K562 (cell line): ENCODE results near the gene B9D2. TPM values are rescaled to one million over a fixed set of nuclear protein-coding genes. Genes with fewer than 3 reads are reported as not detected.

Experiments
- ATAC-seq: fragments of 200-7000 bp; cut with Tn5 transposase; 3 replicates; pipeline ENCODE4 v1.9.1; 2020; ENCODE audit warnings: moderate library complexity
- BruUV-seq: library from RNA; stranded (reverse); fragments of 400-500 nt; replicated peaks from 2 replicates; lab custom pipeline; 2021; lab: Mats Ljungman, UMichigan
- CTCF ChIA-PET: fragments of 300-600 bp; formaldehyde crosslinking; extraction: SDS; loops from one replicate; lab custom pipeline; 2021; ENCODE audit warnings: low intra/inter-chr PET ratio; lab: Yijun Ruan, JAX
- POLR2A ChIA-PET: fragments of 300-600, 350-650 bp; sonication (Branson Sonifier 250); formaldehyde crosslinking; extraction: SDS; loops from one replicate; lab custom pipeline; 2021; ENCODE audit warnings: antibody characterized with exemption, inconsistent platforms; lab: Yijun Ruan, JAX
- DNase-seq, 4 experiments: peaks; one replicate each; pipeline versions ENCODE4 v3.0.0 to v3.0.0-alpha.2; 2011 to 2018; ENCODE audit warnings: low spot score in 3 of 4, mixed read lengths in 3 of 4; ENCODE audit errors: extremely low read depth in 1 of 4
- FAIRE-seq: peaks from 2 replicates; lab custom pipeline; 2011; peaks lifted over from hg19 to GRCh38; lab: Jason Lieb, UNC
- H2AFZ ChIP-seq: 2 replicates; pipeline ENCODE4 v1.6.0; 2011; ENCODE audit warnings: low read depth, low read length, control low read depth, inconsistent platforms
- H3K27ac ChIP-seq: fragments of 200-600 bp; 3 replicates; pipeline ENCODE4 v1.8.0; 2011; ENCODE audit warnings: low read depth, mild to moderate bottlenecking, control low read depth, inconsistent platforms, low read length, moderate library complexity, mixed read lengths; ENCODE audit errors: extremely low read depth
- H3K27me3 ChIP-seq, 2 experiments: fragments of 300-600 bp in 1 of 2; 2 replicates in 1 of 2; 3 replicates in 1 of 2; pipeline versions ENCODE4 v1.6.0 to v1.8.0; 2011; ENCODE audit warnings: inconsistent platforms in 2 of 2, low read length in 2 of 2, mild to moderate bottlenecking in 1 of 2, mixed read lengths in 1 of 2, moderate library complexity in 1 of 2; ENCODE audit not compliant: control insufficient read depth in 2 of 2, insufficient read depth in 2 of 2
- H3K36me3 ChIP-seq: fragments of 300-600 bp; 3 replicates; pipeline ENCODE4 v1.8.0; 2011; ENCODE audit warnings: mild to moderate bottlenecking, low read length, inconsistent platforms; ENCODE audit not compliant: control insufficient read depth, insufficient read depth
- H3K4me1 ChIP-seq, 2 experiments: fragments of 200-600 bp in 1 of 2; replicated peaks in 1 of 2; 2 replicates in 1 of 2; 3 replicates in 1 of 2; pipeline versions ENCODE4 v1.5.1 to v1.8.0; 2011; ENCODE audit warnings: inconsistent platforms in 2 of 2, low read length in 2 of 2, mild to moderate bottlenecking in 1 of 2, mixed read lengths in 1 of 2, moderate library complexity in 1 of 2; ENCODE audit not compliant: control insufficient read depth in 2 of 2, insufficient read depth in 2 of 2
- H3K4me2 ChIP-seq: 2 replicates; pipeline ENCODE4 v1.6.1; 2011; ENCODE audit warnings: low read length, control low read depth, inconsistent platforms, mixed read lengths; ENCODE audit not compliant: insufficient read depth
- H3K4me3 ChIP-seq: fragments of 200-600 bp; sonication (generic), shearing (Covaris generic); 2 replicates; pipeline ENCODE4 v1.5.1; 2016; ENCODE audit warnings: control low read depth, inconsistent platforms
- H3K79me2 ChIP-seq: fragments of 200-600 bp; 3 replicates; pipeline ENCODE4 v1.8.0; 2011; ENCODE audit warnings: low read length, inconsistent platforms; ENCODE audit not compliant: control insufficient read depth, insufficient read depth
- H3K9ac ChIP-seq, 2 experiments: 2 replicates each; pipeline versions ENCODE4 v1.6.0 to v1.6.1; 2011; ENCODE audit warnings: low read depth in 2 of 2, low read length in 2 of 2, control low read depth in 1 of 2, inconsistent platforms in 1 of 2, mild to moderate bottlenecking in 1 of 2, mixed read lengths in 1 of 2; ENCODE audit not compliant: insufficient read depth in 1 of 2
- H3K9me1 ChIP-seq: one replicate; pipeline ENCODE4 v1.6.0; 2011; ENCODE audit warnings: inconsistent platforms, mild to moderate bottlenecking, low read length, moderate library complexity; ENCODE audit not compliant: control insufficient read depth, insufficient read depth
- H3K9me3 ChIP-seq: replicated peaks from 2 replicates; pipeline ENCODE4 v1.5.1; 2011; ENCODE audit warnings: low read depth, low read length, inconsistent platforms; ENCODE audit not compliant: control insufficient read depth, insufficient read depth
- H4K20me1 ChIP-seq: replicated peaks from 2 replicates; pipeline ENCODE4 v1.6.1; 2011; ENCODE audit warnings: low read length, inconsistent platforms, mixed read lengths; ENCODE audit not compliant: control insufficient read depth, insufficient read depth
- BCOR ChIP-seq: fragments of 450-650 bp; IDR thresholded peaks from 2 replicates; pipeline ENCODE4 v1.6.1; 2016
- E2F8 ChIP-seq: fragments of 450-650 bp; IDR thresholded peaks from 2 replicates; pipeline ENCODE4 v1.7.1; 2018; ENCODE audit warnings: mild to moderate bottlenecking, low read depth; ENCODE audit not compliant: partially characterized antibody
- FOXJ3 ChIP-seq: sonication (generic); formaldehyde crosslinking; IDR thresholded peaks from 2 replicates; pipeline ENCODE4 v1.4.0; 2020; ENCODE audit warnings: mild to moderate bottlenecking, missing genetic modification reagents
- MYNN ChIP-seq, 2 experiments: sonication (generic); formaldehyde crosslinking in 1 of 2; IDR thresholded peaks; 2 replicates each; pipeline versions ENCODE4 v1.5.0 to v1.6.1; 2016 to 2020; ENCODE audit warnings: antibody characterized with exemption in 1 of 2, missing genetic modification reagents in 1 of 2
- NEUROD1 ChIP-seq: fragments of 150-350 bp; IDR thresholded peaks from 2 replicates; pipeline ENCODE4 v1.6.1; 2014; ENCODE audit warnings: borderline replicate concordance, low read length, low read depth; ENCODE audit not compliant: partially characterized antibody
- POU5F1 ChIP-seq: fragments of 150-350 bp; IDR thresholded peaks from 2 replicates; pipeline ENCODE4 v1.6.1; 2014; ENCODE audit warnings: borderline replicate concordance, low read length, low read depth, mild to moderate bottlenecking; ENCODE audit not compliant: partially characterized antibody
- RUNX1 ChIP-seq: sonication (generic); IDR thresholded peaks from 2 replicates; pipeline ENCODE4 v1.6.1; 2016; ENCODE audit warnings: antibody characterized with exemption, low read depth
- TFAP4 ChIP-seq: sonication (generic); formaldehyde crosslinking; IDR thresholded peaks from 2 replicates; pipeline ENCODE4 v1.8.0; 2022; ENCODE audit warnings: missing genetic modification reagents, mild to moderate bottlenecking, moderate library complexity, borderline replicate concordance
- ZBTB33 ChIP-seq: sonication (generic); formaldehyde crosslinking; IDR thresholded peaks from 2 replicates; pipeline ENCODE4 v1.8.1; 2023; ENCODE audit warnings: mild to moderate bottlenecking, missing genetic modification reagents
- ZC3H8 ChIP-seq: fragments of 450-650 bp; IDR thresholded peaks from 2 replicates; pipeline ENCODE4 v1.6.1; 2017
- ZNF561 ChIP-seq: fragments of 450-650 bp; formaldehyde crosslinking; conservative IDR thresholded peaks from 2 replicates; pipeline ENCODE4 v1.4.0; 2020; ENCODE audit warnings: mild to moderate bottlenecking, moderate library complexity
- ZNF584 ChIP-seq: fragments of 200-800 bp; sonication (Bioruptor generic); IDR thresholded peaks from 2 replicates; pipeline ENCODE4 v1.6.1; 2016; ENCODE audit warnings: low read depth, mild to moderate bottlenecking, missing genetic modification characterization, missing compliant biosample characterization
- WGBS: fragments of 100-300 bp; shearing (Covaris generic); methylation state at CpG from one replicate; pipeline ENCODE4 v1.1.6; 2016; ENCODE audit warnings: low coverage, mixed read lengths; ENCODE audit not compliant: insufficient coverage; ENCODE audit errors: missing lambda C conversion rate; 5-methylcytosine and 5-hydroxymethylcytosine counted together
- in situ Hi-C: fragments of 300-500 bp; cut with MboI; formaldehyde crosslinking; loops from 4 replicates; pipeline ENCODE4 v1.15.0; 2018; ENCODE audit warnings: inconsistent platforms, mixed read lengths
- intact Hi-C: fragments of 100-400 bp; cut with micrococcal nuclease; formaldehyde crosslinking; loops from 2 replicates; pipeline ENCODE4 v1.14.2; 2022
- polyA plus RNA-seq, 8 experiments: library from polyadenylated mRNA; depleted of rRNA in 4 of 8; stranded (reverse) in 5 of 8; unstranded in 3 of 8; fragments of >200 nt; fragmentation: Nextera tagmentation in 2 of 8; fragmentation: Illumina TruSeq in 1 of 8; extraction: Ambion mirVana in 2 of 8; extraction: Trizol in 1 of 8; gene quantifications; 2 replicates each; pipeline versions ENCODE4 v1.2.1 to v1.2.3, GENCODE V29; 2011 to 2014; ENCODE audit warnings: inconsistent platforms in 1 of 8, missing spikeins in 1 of 8
- total RNA-seq, 7 experiments: library from RNA; depleted of rRNA in 6 of 7; stranded (reverse); fragments of >200 nt in 6 of 7; fragmentation: Illumina TruSeq in 2 of 7; extraction: Trizol in 2 of 7; gene quantifications; 2 replicates each; pipeline versions ENCODE4 v1.2.1 to v1.2.3, GENCODE V29; 2011 to 2021; ENCODE audit warnings: low replicate concordance in 1 of 7

B9D2 gene
- total and polyA plus RNA-seq, 9 of the 15 experiments (the other 6 are each of a cell fraction or from before 2014, with no cell fraction given) = 0.83 to 6.9 (median 2.8) TPM

- intact Hi-C loops = no loop called here
- DNase-seq (peak in 3 of 4 experiments; percentile 31 to 52 (median 39)), FAIRE-seq (no peak), ATAC-seq (peak; percentile 85)
- Histone ChIP-seq H3K9me3 (no peaks in the 10 kb centered on the region), H3K9me1 (no peaks in the 10 kb centered on the region), H3K4me2 (no peak overlapping the region), H3K4me3 (no peak overlapping the region), H4K20me1 (no peaks in the 10 kb centered on the region), H3K79me2 (peaks cover 2% of the 10 kb centered on the region; the same call in 1 of the 3 replicates), H3K27me3 (no peaks in the 10 kb centered on the region), H2AFZ (no peak overlapping the region), H3K4me1 (peaks cover 0 to 16% of the 10 kb centered on the region in 2 experiments; a peak in 3 of 5 replicates), H3K27ac (no peak overlapping the region), H3K36me3 (0 out of 3 replicates have a peak, but pooled peaks cover 3% of the 10 kb centered on the region), H3K9ac (0 out of 4 replicates have a peak overlapping the region, but pooled peaks of 1 of the 2 experiments have one; percentile 10)
- ChIA-PET CTCF (no interaction called here), POLR2A (interaction anchor here (0.7 to 1.7 kb wide), 2 partner anchors 9 to 11 kb away, joined by 3 to 8 read pairs; no protein-coding TSS in a partner anchor)
- no TSS peak for BruUV-seq
- 60% methylated on average over 8 of the region's 9 CpGs for WGBS
- in situ Hi-C loops = no loop called here
- no peak for TF ChIP-seq ZNF584 (CRISPR knock-in tag)
- no peak for TF ChIP-seq ZBTB33 (CRISPR knock-in tag)
- TF ChIP-seq ZNF561 (CRISPR knock-in tag) = no peak
- TF ChIP-seq BCOR = peak; percentile 25; the same call in 1 of the 2 replicates
- no peak for TF ChIP-seq NEUROD1
- TF ChIP-seq POU5F1 = no peak
- TF ChIP-seq RUNX1 = no peak
- no peak for TF ChIP-seq FOXJ3
- no peak for TF ChIP-seq MYNN (IDR thresholded peaks at IDR 0.05)
- TF ChIP-seq MYNN (CRISPR knock-in tag; IDR thresholded peaks at IDR 0.05) = no peak
- TF ChIP-seq ZC3H8 = no peak
- no peak for TF ChIP-seq E2F8
- peak; percentile 31; the same call in 1 of the 2 replicates for TF ChIP-seq TFAP4 (CRISPR knock-in tag)
Measured at GRCh38 chr19:41377977-41378709, 14.2 kb upstream of the B9D2 start.
